ENCODE measurements around the gene RPTOR.

The RPTOR gene

GRCh38 chr17:80924807-80925610 lies 380.4 kb downstream of the RPTOR start:
- TF ChIP-seq CTCF (IDR thresholded peaks at IDR 0.05; ENCODE audit: low read depth, low read length, missing control alignments) = no peak
- peaks cover 2% of the 10 kb centered on the region for H3K36me3 ChIP-seq (replicated peaks)
- DNase-seq = no peak
- H3K27ac ChIP-seq = no peak overlapping the region
- no peak overlapping the region for H3K4me3 ChIP-seq (ENCODE audit: low read depth, low read length)
- in situ Hi-C loops (cut with HindIII; ENCODE audit: low pct_ligation_motif_present, low sequenced_read_pairs) = no loop called here
- no peaks in the 10 kb centered on the region for H3K27me3 ChIP-seq (replicated peaks)

- Histone ChIP-seq H3K27me3 (replicated peaks) (no peaks in the 10 kb centered on the region), H3K27ac (no peak overlapping the region), H3K36me3 (replicated peaks) (peaks cover 2% of the 10 kb centered on the region), H3K4me3 (ENCODE audit: low read depth, low read length) (no peak overlapping the region)
- DNase-seq = no peak
- TF ChIP-seq CTCF (IDR thresholded peaks at IDR 0.05; ENCODE audit: low read depth, low read length, missing control alignments) = no peak
- in situ Hi-C loops (cut with HindIII; ENCODE audit: low pct_ligation_motif_present, low sequenced_read_pairs) = no loop called here
Measured at GRCh38 chr17:80925688-80926335, 381.2 kb downstream of the RPTOR start.

GRCh38 chr17:80926591-80927250 lies 382.1 kb downstream of the RPTOR start:
- Histone ChIP-seq H3K4me3 (ENCODE audit: low read depth, low read length) (no peak overlapping the region), H3K36me3 (replicated peaks) (peaks cover 2% of the 10 kb centered on the region), H3K27ac (no peak overlapping the region), H3K27me3 (replicated peaks) (no peaks in the 10 kb centered on the region)
- TF ChIP-seq CTCF (IDR thresholded peaks at IDR 0.05; ENCODE audit: low read depth, low read length, missing control alignments) = peak; percentile 25
- no peak for DNase-seq
- in situ Hi-C loops (cut with HindIII; ENCODE audit: low pct_ligation_motif_present, low sequenced_read_pairs) = no loop called here

GRCh38 chr17:80927791-80928216 lies 383.2 kb downstream of the RPTOR start:
- Histone ChIP-seq H3K27me3 (replicated peaks) (no peaks in the 10 kb centered on the region), H3K4me3 (ENCODE audit: low read depth, low read length) (no peak overlapping the region), H3K27ac (peak overlapping the region; percentile 37), H3K36me3 (replicated peaks) (peaks cover 2% of the 10 kb centered on the region)
- in situ Hi-C loops (cut with HindIII; ENCODE audit: low pct_ligation_motif_present, low sequenced_read_pairs) = no loop called here
- peak; percentile 56 for TF ChIP-seq CTCF (IDR thresholded peaks at IDR 0.05; ENCODE audit: low read depth, low read length, missing control alignments)
- peak; percentile 72 for DNase-seq

- Histone ChIP-seq H3K36me3 (replicated peaks) (peaks cover 1% of the 10 kb centered on the region), H3K27me3 (replicated peaks) (no peaks in the 10 kb centered on the region), H3K27ac (no peak overlapping the region), H3K4me3 (ENCODE audit: low read depth, low read length) (no peak overlapping the region)
- in situ Hi-C loops (cut with HindIII; ENCODE audit: low pct_ligation_motif_present, low sequenced_read_pairs) = no loop called here
- no peak for TF ChIP-seq CTCF (IDR thresholded peaks at IDR 0.05; ENCODE audit: low read depth, low read length, missing control alignments)
- DNase-seq = no peak
Measured at GRCh38 chr17:80929449-80929848, 384.8 kb downstream of the RPTOR start.
